ENCODE data around the gene PPDPF. TPM values are rescaled to one million over a fixed set of nuclear protein-coding genes. Genes with fewer than 3 reads are reported as not detected.

The PPDPF gene
- total RNA-seq, 1 donor from 2014 or later: 43.5 TPM

DNA sequence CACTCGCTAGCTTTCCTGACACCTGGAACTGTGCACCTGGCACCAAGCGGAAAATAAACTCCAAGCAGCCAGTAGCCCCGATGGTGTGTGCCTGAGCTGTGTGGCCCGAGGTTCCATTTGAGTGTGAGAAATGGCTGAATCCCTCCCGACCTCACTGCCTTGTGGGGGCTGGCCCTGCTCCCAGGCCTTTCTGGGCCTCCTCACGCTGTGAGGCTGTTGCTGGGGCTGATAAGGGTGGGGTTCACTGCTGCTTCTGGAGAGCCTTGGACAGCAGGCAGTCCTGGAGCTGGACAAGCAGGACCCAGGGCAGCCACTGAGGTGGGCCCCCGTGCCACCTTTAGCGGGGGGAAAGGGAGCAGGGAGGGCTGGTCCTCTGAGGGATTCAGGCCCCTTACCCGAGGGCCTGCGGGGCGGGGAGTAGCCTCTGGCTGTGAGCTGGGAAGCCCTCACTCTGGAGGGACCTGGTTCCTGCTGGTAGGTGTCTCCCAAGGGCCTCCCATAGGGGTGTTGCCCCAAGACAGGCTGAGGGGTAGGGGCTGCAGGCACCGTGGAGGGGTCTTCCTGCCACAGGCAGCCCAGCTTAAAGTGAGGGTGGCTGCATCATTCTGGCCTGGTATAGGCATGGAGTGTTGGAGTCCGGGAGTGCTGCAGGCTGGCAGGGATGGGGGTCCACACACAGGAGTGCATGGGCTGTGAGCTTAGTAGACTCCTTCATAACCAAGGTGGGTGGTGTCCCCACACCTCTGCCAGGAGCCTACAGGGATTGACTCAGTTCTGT is 1.7 kb downstream of the PPDPF start:
- no peak for DNase-seq

DNA sequence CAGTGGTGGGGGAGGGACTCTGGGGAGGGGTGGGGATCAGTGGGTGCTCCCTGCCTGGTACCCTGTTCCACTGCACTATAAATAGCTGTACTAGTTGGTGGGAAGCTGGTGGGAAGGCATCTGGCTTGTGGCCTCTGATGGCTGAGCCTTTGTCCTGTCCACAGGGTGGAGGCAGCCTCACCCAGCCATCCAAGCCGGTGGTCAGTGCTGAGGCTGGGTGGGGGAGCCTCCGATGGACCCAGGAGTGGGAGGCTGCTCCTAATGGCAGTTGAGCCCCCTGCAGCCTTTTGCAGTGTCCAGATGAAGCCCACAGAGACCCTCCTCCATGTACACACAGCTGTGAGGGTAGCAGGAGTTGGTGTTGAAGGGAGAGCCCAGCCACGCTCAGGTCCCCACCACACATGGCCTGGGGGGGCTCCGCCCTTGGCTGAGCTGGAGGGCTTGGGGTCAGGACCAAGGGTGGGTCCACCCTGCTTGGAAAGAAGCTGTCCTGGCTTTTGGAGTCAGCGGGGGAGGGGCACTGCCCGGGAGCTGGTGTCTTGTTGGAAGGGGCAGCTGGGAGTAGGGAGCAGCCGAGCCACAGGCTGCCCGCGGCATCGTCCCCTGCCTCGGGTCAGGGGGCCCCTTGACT is 2.5 kb downstream of the PPDPF start:
- no peak for DNase-seq

DNA sequence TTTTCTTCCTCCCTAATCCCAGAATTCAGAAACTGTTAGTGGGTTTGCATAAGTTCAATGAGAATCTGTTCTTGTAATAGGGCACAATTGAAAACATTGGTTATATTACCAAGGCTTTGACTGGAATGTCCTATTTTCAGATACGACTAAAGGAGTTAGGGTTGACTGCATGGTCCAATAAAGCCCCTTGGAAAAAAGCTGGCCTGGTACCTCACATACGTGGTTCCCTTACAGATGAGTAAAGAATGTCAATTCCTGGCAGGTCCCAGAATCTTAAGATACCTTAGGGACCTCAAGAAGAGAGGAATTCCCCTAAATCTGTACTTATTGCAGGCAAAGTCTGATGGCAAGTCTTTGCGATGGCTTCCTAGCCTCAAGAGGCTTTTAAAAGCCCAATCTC is 4.6 kb downstream of the PPDPF start:
- DNase-seq: no peak

DNA sequence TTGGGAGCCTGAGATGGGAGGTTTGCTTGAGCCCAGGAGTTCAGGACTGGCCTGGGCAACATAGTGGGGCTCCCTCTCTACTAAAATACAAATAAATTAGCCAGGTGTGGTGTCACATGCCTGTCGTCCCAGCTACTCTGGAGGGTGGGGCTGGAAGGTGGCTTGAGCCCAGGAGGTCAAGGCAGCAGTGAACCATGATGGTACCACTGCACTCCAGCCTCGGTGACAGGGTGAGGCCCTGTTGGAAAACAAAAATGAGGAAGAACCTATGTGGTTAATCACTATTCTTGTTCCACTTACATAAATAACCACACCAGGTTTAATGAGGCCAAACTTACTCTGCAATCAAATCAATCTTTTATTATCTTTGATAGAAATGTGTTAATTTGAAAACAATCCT is 5.4 kb downstream of the PPDPF start:
- DNase-seq: no peak

DNA sequence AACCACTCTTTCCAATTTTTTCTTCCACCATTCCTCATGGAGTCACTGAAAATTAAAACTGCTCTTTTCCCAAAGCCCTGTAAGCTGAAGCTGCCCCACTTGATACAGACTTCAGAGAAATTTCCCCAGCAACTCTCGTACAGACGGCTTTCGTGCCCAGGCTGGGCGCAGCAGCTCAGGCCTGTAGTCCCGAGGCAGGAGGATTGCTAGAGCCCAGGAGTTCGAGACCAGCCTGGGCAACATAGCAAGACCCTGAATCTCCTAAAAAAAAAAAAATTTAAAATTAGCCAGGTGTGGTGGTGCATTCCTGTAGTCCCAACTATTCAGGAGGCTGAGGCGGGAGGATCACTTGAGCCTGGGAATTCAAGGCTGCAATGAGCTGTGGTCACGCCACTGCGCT is 6.6 kb downstream of the PPDPF start:
- no peak for DNase-seq

DNA sequence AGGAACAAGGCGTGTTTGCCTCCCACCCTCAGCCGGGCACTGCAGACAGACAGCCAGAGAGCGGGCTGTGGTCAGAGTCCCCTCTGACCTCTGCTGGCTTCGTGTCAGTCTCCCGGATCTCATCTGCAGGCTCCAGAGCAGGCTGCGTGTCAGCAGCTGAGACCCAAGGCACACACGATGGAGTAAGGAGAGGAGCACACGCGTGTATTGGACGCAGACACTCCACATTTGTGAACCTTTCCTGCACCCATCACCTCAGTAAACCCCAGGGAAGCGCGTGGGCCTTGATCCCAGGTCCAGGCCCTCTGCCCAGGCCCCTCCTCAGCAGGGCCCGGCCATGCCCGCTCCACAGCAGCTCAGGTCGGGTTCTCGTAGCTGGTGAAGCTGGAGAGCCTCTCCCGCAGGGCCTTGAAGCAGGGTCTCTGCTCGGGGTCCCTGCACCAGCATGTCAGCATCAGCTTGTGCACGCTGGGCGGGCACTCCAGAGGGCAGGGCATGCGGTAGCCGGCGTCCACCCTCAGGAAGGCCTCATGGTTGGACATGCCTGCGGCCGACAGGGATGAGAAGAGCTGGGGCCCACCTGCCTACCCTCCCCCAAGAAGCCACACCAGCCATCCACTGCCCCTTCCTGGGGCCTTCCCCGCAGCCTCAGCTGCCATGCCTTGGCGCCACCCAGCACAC is 8.8 kb downstream of the PPDPF start:
- no peak for DNase-seq

DNA sequence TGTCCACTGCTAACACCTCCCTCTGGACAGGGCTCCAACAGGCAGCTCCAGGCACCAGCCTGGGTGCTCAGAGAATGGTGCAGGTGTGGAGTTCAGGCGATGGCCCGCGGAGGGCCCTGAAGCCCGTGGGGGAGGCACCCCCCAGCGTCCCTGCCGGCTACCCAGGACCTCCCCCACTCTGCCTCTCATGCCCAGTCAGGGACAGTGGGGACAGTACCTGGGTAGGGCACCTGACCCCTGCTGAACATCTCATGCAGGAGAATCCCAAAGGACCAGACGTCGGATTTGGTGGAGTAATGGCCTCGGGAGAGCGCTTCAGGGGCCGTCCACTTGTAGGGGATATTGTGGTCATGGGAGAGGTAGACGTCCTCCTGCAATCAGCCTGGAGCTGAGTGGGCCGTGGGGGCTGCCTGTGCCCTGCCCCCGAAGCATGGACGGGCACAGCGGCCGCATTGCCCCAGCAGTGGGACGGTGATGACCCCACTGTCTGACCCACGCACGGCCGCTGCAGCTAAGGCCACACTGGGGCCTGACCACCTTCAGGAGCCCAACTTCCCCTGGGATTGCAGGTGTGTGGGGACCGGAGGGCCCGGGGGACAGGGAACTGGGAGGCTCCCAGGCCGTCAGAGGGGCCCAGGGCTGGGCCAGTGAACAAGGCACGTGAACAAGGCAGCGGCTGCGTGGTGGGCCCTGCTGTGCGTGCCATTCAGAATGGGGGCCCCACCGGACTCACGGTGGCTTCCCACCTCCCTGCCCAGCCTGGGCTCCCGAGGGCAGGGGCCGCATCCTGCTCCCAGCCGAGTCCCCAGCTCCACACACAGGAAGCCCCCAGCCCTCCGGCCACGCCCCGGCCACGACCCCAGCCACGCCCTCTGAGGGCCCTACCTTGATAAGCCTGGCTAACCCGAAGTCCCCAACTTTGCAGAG is 9.6 kb downstream of the PPDPF start:
- DNase-seq: no peak

DNA sequence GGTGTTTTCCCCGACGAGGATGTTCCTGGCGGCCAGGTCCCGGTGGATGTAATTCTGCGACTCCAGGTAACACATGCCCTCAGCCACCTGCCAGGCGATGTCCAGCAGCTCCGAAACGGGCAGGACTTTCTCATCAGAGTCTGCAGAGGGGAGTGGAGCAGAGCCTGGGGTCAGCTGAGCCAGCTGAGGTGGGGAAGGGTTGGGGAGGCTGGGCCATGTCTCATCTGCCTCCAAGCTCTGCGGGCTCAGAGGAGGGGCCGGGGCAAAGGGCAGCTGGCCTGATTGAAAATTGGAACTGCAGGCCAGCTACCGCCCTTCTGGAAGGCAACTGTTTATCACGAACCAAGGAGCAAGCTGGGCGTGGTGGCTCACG is 10.2 kb downstream of the PPDPF start:
- no peak for DNase-seq

DNA sequence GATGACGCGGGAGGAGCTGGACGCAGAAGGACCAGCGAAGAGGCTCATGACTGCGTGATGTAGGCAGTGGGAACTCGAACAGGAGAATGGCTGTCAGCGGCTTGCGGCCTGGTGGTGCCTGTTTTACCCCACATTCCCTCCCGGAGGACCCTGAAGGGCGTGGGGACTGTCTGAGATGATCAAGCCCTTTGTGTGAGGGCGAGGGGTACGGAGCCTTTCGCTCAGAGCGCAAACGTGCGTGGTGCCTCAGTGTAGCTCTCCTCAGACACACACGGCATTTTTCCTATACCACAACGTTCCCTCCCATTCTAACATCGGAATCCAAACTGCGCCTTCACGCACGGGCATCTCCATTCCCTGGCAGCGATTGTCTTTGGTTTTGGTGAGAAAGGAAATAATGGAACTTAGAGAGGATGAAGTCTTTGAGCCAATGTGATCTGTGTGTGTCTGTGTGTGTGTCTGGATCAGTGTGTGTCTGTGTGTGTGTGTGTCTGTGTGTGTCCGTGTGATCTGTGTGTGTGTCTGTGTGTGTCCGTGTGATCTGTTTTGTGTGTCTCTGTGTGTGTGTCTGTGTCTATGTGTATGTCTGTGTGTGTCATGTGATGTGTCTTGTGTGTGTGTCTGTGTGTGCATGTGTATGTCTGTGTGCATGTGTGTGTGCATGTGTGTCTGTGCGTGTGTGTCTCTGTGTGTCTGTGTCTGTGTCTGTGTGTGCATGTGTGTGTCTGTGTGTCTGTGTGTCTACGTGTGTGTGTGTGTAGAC is 11.3 kb downstream of the PPDPF start:
- DNase-seq: no peak

DNA sequence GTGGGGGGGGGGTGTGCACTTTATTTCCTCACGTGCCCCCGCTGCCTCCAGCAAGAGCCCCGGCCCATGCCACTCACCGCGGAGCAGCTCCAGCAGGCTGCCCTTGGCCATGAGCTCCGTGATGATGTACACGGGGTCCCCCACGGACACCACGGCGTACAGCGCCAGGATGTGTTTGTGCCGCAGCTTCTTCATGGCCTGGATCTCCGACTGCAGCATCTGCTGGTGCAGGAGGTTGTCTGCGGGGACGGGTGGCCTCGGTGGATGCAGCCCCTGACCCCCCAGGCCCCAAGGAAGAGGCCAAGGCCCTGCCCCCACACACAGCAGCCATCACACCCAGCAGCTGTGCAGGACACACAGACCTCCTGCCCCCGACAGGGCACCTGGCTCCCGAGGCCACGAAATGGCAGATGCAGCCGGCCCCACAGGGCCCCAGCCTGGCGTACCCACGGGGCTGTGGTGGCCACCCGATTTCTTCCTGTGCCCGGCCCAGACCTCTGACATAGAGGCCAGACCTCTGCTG is 11.9 kb downstream of the PPDPF start:
- DNase-seq: no peak

DNA sequence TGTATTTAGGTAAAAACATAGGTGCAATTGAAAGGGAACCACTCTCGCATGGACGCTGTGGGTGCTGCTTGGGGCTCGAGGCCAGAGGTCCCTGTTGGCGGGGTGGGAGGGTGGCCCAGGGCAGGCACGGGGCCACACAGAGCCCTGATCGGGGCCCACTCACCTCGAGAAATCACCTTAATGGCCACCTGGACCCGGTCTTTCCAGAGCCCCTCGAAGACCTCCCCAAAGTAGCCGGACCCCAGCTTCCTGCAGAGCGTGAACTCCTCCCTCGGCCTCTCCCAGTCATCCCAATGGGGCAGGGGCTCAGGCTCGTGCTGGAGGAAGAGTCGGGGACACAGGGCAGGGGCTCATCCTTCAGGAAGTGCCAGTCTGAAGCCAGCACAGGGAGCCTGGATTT is 12.8 kb downstream of the PPDPF start:
- DNase-seq: no peak

DNA sequence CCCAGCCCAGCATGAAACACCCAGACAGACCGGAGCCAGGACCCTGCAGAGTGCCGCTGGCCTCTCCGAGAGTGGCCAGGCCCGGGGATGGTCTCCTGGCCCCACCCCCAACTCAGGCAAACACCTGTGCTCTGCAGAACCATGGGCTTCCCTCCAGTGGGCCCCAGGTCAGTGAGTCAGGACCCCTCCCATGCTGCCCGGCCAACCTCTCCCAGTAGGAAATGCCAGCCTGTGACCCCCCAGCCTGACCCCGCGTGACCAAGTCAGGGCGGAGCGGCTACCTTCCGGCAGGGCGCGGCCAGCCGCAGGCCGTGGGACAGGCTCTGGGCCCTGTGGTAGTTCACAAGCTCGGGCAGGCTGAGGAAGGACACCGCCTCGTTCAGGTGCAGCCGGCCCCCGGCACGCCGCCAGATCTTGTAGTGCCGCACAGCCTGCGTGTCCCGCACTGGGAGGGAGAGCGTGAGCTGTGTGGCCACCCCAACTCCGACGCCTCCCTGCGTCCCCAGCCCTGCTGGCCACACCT is 13.4 kb downstream of the PPDPF start:
- DNase-seq: no peak

DNA sequence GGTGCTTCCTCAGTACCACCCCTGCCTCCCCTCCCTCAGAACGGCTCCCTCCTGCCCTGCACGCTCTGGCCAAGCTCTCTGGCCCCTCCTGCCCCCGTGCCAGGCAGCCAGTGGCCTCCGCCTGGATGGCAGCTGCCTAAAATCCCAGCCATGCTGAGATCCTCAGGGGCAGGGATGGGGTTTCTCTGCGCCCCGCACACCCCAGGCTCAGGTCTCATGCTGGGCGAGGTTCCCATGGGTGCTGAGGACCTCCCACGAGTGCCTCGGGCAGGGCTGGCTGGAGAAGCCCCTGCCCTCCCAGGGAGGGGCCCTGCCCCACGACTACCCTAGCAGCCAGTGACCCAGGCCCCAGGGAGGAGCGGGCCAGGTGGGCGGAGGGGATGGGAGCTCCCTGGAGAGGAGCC is 13.9 kb downstream of the PPDPF start:
- DNase-seq: no peak

DNA sequence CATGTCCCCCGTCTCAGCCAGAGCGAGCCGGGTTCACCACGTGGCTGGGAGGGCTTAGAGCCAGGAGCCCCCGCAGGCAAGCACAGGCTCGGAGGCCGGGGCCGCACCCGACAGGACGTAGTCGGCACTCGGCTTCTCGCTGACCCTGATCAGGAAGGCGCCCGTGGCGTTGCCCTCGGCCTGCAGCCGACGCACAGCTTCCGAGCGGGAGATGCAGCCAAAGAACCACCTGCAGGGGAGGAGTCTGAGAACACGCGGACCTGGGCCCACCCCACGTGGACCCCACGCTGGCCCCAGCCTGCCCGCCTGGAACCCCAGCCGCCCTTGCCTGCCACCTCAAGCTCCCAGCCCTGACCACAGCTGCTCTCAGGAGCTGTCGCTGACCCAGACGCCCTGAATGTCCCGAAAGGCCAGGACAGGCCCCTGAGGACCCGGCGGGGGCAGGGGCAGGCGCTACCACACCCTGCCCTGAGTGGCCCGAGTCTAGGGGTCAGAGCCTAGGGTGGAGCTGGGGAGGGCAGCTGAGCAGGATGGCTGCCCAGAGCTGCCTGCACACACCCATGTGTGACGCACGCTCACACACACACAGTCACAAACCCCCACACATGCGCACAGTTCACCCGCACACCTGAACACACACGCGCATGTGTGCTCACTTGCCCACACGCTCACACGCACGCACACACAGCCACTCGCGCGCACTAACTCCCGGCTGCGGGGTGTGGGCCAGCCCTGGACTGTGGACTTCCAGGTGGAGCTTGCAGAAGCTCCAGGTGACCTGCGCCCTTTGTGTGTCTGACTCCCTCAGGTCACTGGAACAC is 14.5 kb downstream of the PPDPF start:
- DNase-seq: no peak

DNA sequence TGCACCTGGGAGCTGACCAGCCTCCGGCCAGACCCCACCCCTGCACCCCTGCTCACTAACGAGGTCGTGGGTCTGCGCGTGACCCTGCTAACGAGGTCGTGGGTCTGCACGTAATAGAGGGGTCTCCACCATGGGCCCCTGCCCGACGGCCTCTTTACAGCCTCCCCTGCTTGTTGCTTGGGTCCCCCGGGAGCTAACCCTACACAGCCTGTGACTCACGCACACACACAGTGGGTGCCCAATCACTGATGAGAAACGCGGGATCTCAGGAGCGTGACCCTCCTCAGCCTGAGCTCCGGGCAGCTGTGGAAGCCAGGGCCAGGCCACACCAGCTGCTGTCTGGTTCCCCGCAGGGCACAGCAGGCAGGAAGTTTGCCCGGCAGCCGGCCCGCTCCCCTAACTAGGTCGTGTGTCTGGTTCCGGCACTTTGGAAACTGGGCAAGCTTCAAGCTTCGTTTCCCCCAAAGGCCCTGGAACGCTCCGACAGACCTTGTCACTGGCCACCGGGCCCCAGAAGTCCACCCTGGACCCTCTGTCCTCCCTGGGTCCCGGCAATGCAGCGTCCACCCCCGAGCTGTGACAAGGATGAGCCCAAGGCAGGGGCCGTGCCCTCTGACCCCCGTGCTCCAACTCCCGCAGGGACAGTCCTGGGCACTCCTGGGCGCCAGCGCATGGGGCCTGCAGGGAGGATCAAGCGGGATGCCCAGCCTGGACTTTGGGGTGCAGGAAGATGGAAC is 15.8 kb downstream of the PPDPF start:
- DNase-seq: no peak

DNA sequence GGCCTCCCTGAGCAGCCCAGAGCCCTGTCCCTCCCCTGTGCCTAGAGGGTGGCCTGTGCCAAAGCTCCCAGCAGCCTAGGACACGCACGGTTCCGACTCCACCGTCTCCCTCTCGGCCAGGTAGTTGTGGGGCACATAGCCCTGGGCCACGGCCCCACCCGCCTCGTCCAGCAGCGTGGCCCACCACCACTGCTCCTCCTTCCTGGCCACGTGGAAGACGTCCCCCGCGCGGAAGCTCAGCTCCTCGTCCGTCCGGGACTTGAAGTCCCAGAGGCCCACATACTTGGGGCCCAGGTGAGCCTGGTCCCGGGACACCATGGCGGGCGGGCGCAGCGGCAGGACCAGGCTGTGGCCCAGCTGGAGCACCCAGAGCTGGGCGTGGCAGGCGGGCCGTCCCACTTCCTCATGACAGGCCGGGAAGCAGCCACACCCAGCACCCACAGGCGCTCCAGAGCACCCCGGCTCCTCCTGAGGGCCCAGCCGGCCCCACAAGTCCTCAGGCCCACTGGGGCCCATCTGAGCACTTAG is 16.5 kb downstream of the PPDPF start, which contains the start of gene PTK6:
PTK6 (minus strand) TSS at position 380 of the 528 bp plus-strand sequence; CDS start at position 318, 62 bp downstream.
- DNase-seq: no peak

DNA sequence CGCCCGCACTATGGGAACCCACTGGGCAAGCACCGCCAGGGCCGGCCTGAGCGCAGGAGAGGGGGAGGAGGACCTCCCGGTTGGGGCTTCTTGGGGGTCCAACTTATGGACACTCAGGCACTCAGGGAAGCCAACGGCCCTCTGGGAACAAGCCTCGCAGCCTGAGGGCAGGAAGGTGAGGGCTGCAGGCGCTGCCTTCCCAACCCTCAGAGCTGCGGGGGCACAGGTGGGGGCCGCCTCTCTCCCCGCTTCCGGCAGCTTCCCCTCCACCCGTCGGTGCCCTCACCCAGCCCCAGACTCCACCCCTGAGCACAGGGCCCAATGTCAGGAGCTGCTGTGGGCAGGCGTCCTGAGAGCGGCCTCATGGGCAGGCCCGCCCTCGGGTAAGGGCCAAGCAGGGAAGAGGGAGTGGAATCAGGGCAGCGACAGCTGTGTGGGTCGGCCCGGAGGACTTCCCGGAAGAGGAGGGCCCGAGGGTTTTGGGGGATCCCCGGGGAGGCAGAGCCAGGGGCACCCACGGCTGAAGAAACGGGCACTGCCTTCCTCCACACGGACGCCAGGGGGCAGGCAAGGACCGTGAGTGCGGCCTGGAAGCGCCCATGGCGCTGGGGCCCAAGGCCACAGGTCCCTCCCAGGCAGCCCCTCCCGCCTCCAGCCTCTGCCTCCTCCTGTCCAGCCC is 17.1 kb downstream of the PPDPF start:
- peak; percentile 39 for DNase-seq
